Hematopoietic multipotent progenitor cell treated with erythropoietin and hydrocortisone succinate and interleukin-3 and kit ligand, for 4 days (in vitro differentiated cells): ENCODE measurements around the gene HTN1.
A peak's percentile ranks its signal among the peaks of the same experiment; 100 is the strongest.
"Not testable (repeated sequence)": the region's sequence is repeated elsewhere in the genome, so short reads cannot be mapped to it uniquely, and the experiment has no call there.

Source experiments
- DNase-seq: peaks from one replicate; pipeline ENCODE4 v3.0.0-alpha.2; 2015

The HTN1 gene

GRCh38 chr4:70050138-70050537 is at the start of gene HTN1:
Gene HTN1, plus strand, starts transcription at chr4:70050438. Its CDS starts 2,639 bp downstream, at chr4:70053077.
- DNase-seq, result not testable (repeated sequence)

GRCh38 chr4:70000711-70001110 is 49.5 kb upstream of the HTN1 start:
- DNase-seq, result peak; percentile 76

- DNase-seq, result no peak
These were observed 47.7 kb upstream of the HTN1 start for GRCh38 chr4:70002507-70002906.

- DNase-seq, result no peak
These were observed 41.5 kb upstream of the HTN1 start for GRCh38 chr4:70008771-70009170.

GRCh38 chr4:70019006-70019405 is 31.2 kb upstream of the HTN1 start:
- DNase-seq, result not testable (repeated sequence)

- DNase-seq, result no peak
These were observed 27.0 kb upstream of the HTN1 start for GRCh38 chr4:70023218-70023617.

- no peak for DNase-seq
These were observed 23.2 kb upstream of the HTN1 start for GRCh38 chr4:70027011-70027410.

GRCh38 chr4:70028159-70028558 is 22.1 kb upstream of the HTN1 start, which contains the start of gene HTN3:
Gene HTN3, plus strand, starts transcription at chr4:70028459. Its CDS starts 2,282 bp downstream, at chr4:70030741.
- DNase-seq, result not testable (repeated sequence)

- not testable (repeated sequence) for DNase-seq
These were observed 12.7 kb upstream of the HTN1 start for GRCh38 chr4:70037559-70037958.

GRCh38 chr4:70039928-70040327 is 10.3 kb upstream of the HTN1 start:
- DNase-seq, result not testable (repeated sequence)

GRCh38 chr4:70041652-70042286 is 8.5 kb upstream of the HTN1 start:
- no peak for DNase-seq

GRCh38 chr4:70056534-70056933 is 6.3 kb downstream of the HTN1 start:
- not testable (repeated sequence) for DNase-seq

GRCh38 chr4:70057651-70058050 is 7.4 kb downstream of the HTN1 start:
- DNase-seq, result no peak

- DNase-seq, result no peak
These were observed 8.9 kb downstream of the HTN1 start for GRCh38 chr4:70059149-70059548.

GRCh38 chr4:70062000-70062399 is 11.8 kb downstream of the HTN1 start:
- DNase-seq, result no peak

- DNase-seq, result no peak
These were observed 30.0 kb downstream of the HTN1 start for GRCh38 chr4:70080205-70080604.

- DNase-seq, result no peak
These were observed 49.0 kb downstream of the HTN1 start for GRCh38 chr4:70099206-70099605.
